HepG2 (cell line): ENCODE data around the gene TTF2. TPM values are rescaled to one million over a fixed set of nuclear protein-coding genes. Genes with fewer than 3 reads are reported as not detected.

Source experiments
- ESRRA ChIP-seq: sonication (generic); formaldehyde crosslinking; IDR thresholded peaks from 2 replicates; pipeline ENCODE4 v1.5.1; 2020; ENCODE audit warnings: mild to moderate bottlenecking, low read depth, missing genetic modification reagents
- JUN ChIP-seq: sonication (generic); formaldehyde crosslinking; IDR thresholded peaks from 2 replicates; pipeline ENCODE4 v1.4.0; 2020; ENCODE audit warnings: mild to moderate bottlenecking, missing genetic modification reagents
- KLF6 ChIP-seq: IDR thresholded peaks from 2 replicates; pipeline ENCODE4 v1.8.0; 2016; ENCODE audit warnings: missing biosample characterization, missing genetic modification reagents
- MEF2D ChIP-seq: sonication (generic); formaldehyde crosslinking; IDR thresholded peaks from 2 replicates; pipeline ENCODE4 v1.5.1; 2020; ENCODE audit warnings: mild to moderate bottlenecking, missing genetic modification reagents
- MTA1 ChIP-seq: sonication (generic); formaldehyde crosslinking; IDR thresholded peaks from 2 replicates; pipeline ENCODE4 v1.4.0; 2020; ENCODE audit warnings: missing genetic modification reagents, mild to moderate bottlenecking, borderline replicate concordance
- MTERF4 ChIP-seq: sonication (generic); formaldehyde crosslinking; IDR thresholded peaks from 2 replicates; pipeline ENCODE4 v1.8.0; 2023; ENCODE audit warnings: mild to moderate bottlenecking, missing genetic modification reagents
- NFE2L1 ChIP-seq: sonication (generic); formaldehyde crosslinking; IDR thresholded peaks from 2 replicates; pipeline ENCODE4 v1.4.0; 2020; ENCODE audit warnings: missing genetic modification reagents, mild to moderate bottlenecking, borderline replicate concordance
- PHB2 ChIP-seq: fragments of 450-650 bp; IDR thresholded peaks from 2 replicates; pipeline ENCODE4 v1.6.1; 2018; ENCODE audit not compliant: partially characterized antibody
- PTBP1 ChIP-seq: fragments of 200-400 bp; formaldehyde crosslinking; IDR thresholded peaks from 2 replicates; pipeline ENCODE4 v1.6.1; 2018; ENCODE audit warnings: low read length, low read depth; ENCODE audit not compliant: poor library complexity, severe bottlenecking
- RFX3 ChIP-seq: IDR thresholded peaks from 2 replicates; pipeline ENCODE4 v1.6.1; 2016; ENCODE audit warnings: missing biosample characterization, missing genetic modification reagents
- SNAPC2 ChIP-seq: sonication (generic); formaldehyde crosslinking; IDR thresholded peaks from 2 replicates; pipeline ENCODE4 v1.8.1; 2022; ENCODE audit warnings: mild to moderate bottlenecking, missing genetic modification reagents
- SSRP1 ChIP-seq: IDR thresholded peaks from 2 replicates; pipeline ENCODE4 v1.6.1; 2016; ENCODE audit warnings: control low read depth
- TCF7 ChIP-seq: sonication (generic); IDR thresholded peaks from 2 replicates; pipeline ENCODE4 v1.6.1; 2016; ENCODE audit warnings: antibody characterized with exemption, low read depth
- ZBTB8A ChIP-seq: sonication (generic); formaldehyde crosslinking; IDR thresholded peaks from 2 replicates; pipeline ENCODE4 v1.4.0; 2020; ENCODE audit warnings: mild to moderate bottlenecking, low read depth, missing genetic modification reagents, borderline replicate concordance
- ZEB1 ChIP-seq: IDR thresholded peaks from 2 replicates; pipeline ENCODE4 v1.6.1; 2012; ENCODE audit warnings: mild to moderate bottlenecking, low read depth, inconsistent platforms; ENCODE audit not compliant: insufficient replicate concordance
- ZMAT3 ChIP-seq: sonication (generic); formaldehyde crosslinking; conservative IDR thresholded peaks from 2 replicates; pipeline ENCODE4 v1.7.0; 2021; ENCODE audit warnings: missing genetic modification reagents
- ZNF143 ChIP-seq: sonication (generic); formaldehyde crosslinking; IDR thresholded peaks from 2 replicates; pipeline ENCODE4 v1.4.0; 2020; ENCODE audit warnings: missing genetic modification reagents
- ZNF224 ChIP-seq: sonication (generic); formaldehyde crosslinking; IDR thresholded peaks from 2 replicates; pipeline ENCODE4 v1.5.0; 2020; ENCODE audit warnings: mild to moderate bottlenecking, missing genetic modification reagents
- ZNF432 ChIP-seq: sonication (generic); formaldehyde crosslinking; IDR thresholded peaks from 2 replicates; pipeline ENCODE4 v1.5.0; 2020; ENCODE audit warnings: missing genetic modification reagents, mild to moderate bottlenecking, borderline replicate concordance
- ZNF607 ChIP-seq: sonication (generic); formaldehyde crosslinking; IDR thresholded peaks from 2 replicates; pipeline ENCODE4 v1.5.1; 2020; ENCODE audit warnings: missing genetic modification reagents, mild to moderate bottlenecking, borderline replicate concordance
- ZNF773 ChIP-seq: sonication (generic); formaldehyde crosslinking; IDR thresholded peaks from 2 replicates; pipeline ENCODE4 v1.4.0; 2020; ENCODE audit warnings: missing genetic modification reagents, borderline replicate concordance
- polyA plus RNA-seq, 8 experiments: library from polyadenylated mRNA; depleted of rRNA in 3 of 8; stranded (reverse) in 7 of 8; unstranded in 1 of 8; fragments of >200 nt; fragmentation: Illumina TruSeq in 4 of 8; extraction: Trizol in 4 of 8; gene quantifications; 2 replicates each; pipeline versions ENCODE4 v1.2.1 to v1.2.3, GENCODE V29; 2011 to 2016; ENCODE audit warnings: low read depth in 4 of 8, missing spikeins in 1 of 8, mixed read lengths in 1 of 8; ENCODE audit not compliant: insufficient read depth in 1 of 8
- total RNA-seq, 5 experiments: library from RNA; depleted of rRNA; stranded (reverse); fragments of >200 nt; fragmentation: Illumina TruSeq; extraction: Trizol; gene quantifications; 2 replicates each; pipeline ENCODE4 v1.2.3, GENCODE V29; 2016; ENCODE audit warnings: low read depth in 1 of 5
- TF ChIP-seq, protein P1 (sequence below): IDR thresholded peaks from 2 replicates; pipeline ENCODE4 v1.6.1; 2016; ENCODE audit warnings: mild to moderate bottlenecking, missing biosample characterization, missing genetic modification reagents
- TF ChIP-seq, protein P2 (sequence below): sonication (generic); formaldehyde crosslinking; conservative IDR thresholded peaks from 2 replicates; pipeline ENCODE4 v1.4.0; 2020; ENCODE audit warnings: missing genetic modification reagents
- TF ChIP-seq, protein P3 (sequence below): sonication (generic); formaldehyde crosslinking; IDR thresholded peaks from 2 replicates; pipeline ENCODE4 v1.5.1; 2020; ENCODE audit warnings: mild to moderate bottlenecking, missing genetic modification reagents, moderate library complexity
- TF ChIP-seq, protein P4 (sequence below): sonication (generic); formaldehyde crosslinking; IDR thresholded peaks from 2 replicates; pipeline ENCODE4 v1.4.0; 2020; ENCODE audit warnings: mild to moderate bottlenecking, missing genetic modification reagents

TTF2 gene
- total and polyA plus RNA-seq, 2 of the 13 experiments (the other 11 are each of a cell fraction or from before 2014, with no cell fraction given), result 12.8 to 48.9 TPM

GRCh38 chr1:117059678-117060440 is at the start of gene TTF2 (continued):
- TF ChIP-seq SSRP1 (CRISPR knock-in tag), result no peak
- TF ChIP-seq TCF7, result no peak
- peak; percentile 38; the same call in 1 of the 2 replicates for TF ChIP-seq ZNF143 (CRISPR knock-in tag)
- TF ChIP-seq KLF6 (CRISPR knock-in tag), result no peak
- TF ChIP-seq NFE2L1 (CRISPR knock-in tag), result no peak
- TF ChIP-seq, protein P1, sequence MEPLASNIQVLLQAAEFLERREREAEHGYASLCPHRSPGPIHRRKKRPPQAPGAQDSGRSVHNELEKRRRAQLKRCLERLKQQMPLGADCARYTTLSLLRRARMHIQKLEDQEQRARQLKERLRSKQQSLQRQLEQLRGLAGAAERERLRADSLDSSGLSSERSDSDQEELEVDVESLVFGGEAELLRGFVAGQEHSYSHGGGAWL, result no peak
- 0 out of 2 replicates have a peak, but pooled peaks have one; percentile 22 for TF ChIP-seq ZNF773 (CRISPR knock-in tag)
- no peak for TF ChIP-seq ESRRA (CRISPR knock-in tag)
- TF ChIP-seq PTBP1, result no peak
- TF ChIP-seq MTERF4 (CRISPR knock-in tag), result 0 out of 2 replicates have a peak, but pooled peaks have one; percentile 24
- TF ChIP-seq ZNF224, result no peak; the same call in 1 of the 2 replicates
- no peak for TF ChIP-seq MEF2D (CRISPR knock-in tag)
- TF ChIP-seq, protein P2, sequence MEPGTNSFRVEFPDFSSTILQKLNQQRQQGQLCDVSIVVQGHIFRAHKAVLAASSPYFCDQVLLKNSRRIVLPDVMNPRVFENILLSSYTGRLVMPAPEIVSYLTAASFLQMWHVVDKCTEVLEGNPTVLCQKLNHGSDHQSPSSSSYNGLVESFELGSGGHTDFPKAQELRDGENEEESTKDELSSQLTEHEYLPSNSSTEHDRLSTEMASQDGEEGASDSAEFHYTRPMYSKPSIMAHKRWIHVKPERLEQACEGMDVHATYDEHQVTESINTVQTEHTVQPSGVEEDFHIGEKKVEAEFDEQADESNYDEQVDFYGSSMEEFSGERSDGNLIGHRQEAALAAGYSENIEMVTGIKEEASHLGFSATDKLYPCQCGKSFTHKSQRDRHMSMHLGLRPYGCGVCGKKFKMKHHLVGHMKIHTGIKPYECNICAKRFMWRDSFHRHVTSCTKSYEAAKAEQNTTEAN (CRISPR knock-in tag), result no peak
- TF ChIP-seq ZBTB8A (CRISPR knock-in tag), result no peak
- peak; percentile 60; the same call in 1 of the 2 replicates for TF ChIP-seq MTA1 (CRISPR knock-in tag)
- TF ChIP-seq, protein P3, sequence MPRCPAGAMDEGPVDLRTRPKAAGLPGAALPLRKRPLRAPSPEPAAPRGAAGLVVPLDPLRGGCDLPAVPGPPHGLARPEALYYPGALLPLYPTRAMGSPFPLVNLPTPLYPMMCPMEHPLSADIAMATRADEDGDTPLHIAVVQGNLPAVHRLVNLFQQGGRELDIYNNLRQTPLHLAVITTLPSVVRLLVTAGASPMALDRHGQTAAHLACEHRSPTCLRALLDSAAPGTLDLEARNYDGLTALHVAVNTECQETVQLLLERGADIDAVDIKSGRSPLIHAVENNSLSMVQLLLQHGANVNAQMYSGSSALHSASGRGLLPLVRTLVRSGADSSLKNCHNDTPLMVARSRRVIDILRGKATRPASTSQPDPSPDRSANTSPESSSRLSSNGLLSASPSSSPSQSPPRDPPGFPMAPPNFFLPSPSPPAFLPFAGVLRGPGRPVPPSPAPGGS (CRISPR knock-in tag), result no peak
- TF ChIP-seq, protein P4, sequence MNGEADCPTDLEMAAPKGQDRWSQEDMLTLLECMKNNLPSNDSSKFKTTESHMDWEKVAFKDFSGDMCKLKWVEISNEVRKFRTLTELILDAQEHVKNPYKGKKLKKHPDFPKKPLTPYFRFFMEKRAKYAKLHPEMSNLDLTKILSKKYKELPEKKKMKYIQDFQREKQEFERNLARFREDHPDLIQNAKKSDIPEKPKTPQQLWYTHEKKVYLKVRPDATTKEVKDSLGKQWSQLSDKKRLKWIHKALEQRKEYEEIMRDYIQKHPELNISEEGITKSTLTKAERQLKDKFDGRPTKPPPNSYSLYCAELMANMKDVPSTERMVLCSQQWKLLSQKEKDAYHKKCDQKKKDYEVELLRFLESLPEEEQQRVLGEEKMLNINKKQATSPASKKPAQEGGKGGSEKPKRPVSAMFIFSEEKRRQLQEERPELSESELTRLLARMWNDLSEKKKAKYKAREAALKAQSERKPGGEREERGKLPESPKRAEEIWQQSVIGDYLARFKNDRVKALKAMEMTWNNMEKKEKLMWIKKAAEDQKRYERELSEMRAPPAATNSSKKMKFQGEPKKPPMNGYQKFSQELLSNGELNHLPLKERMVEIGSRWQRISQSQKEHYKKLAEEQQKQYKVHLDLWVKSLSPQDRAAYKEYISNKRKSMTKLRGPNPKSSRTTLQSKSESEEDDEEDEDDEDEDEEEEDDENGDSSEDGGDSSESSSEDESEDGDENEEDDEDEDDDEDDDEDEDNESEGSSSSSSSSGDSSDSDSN (CRISPR knock-in tag), result peak; percentile 71
- TF ChIP-seq ZMAT3 (CRISPR knock-in tag), result no peak
- TF ChIP-seq SNAPC2 (CRISPR knock-in tag), result no peak
- TF ChIP-seq RFX3 (CRISPR knock-in tag), result no peak
- no peak for TF ChIP-seq JUN (CRISPR knock-in tag)
- no peak for TF ChIP-seq ZEB1
- TF ChIP-seq ZNF607, result no peak
- no peak for TF ChIP-seq ZNF432 (CRISPR knock-in tag)
- TF ChIP-seq PHB2, result no peak
